Caco-2 (cell line): ENCODE data around the gene FBXO34. TPM values are rescaled to one million over a fixed set of nuclear protein-coding genes. Genes with fewer than 3 reads are reported as not detected.

Experiments used
- BruUV-seq: library from RNA; stranded (reverse); fragments of 400-500 nt; replicated peaks from 2 replicates; lab custom pipeline; 2021; lab: Mats Ljungman, UMichigan
- CTCF ChIA-PET: fragments of 300-600 bp; sonication (Branson Sonifier 250); formaldehyde crosslinking; loops from one replicate; lab custom pipeline; 2022; ENCODE audit warnings: antibody characterized with exemption; lab: Charles Lee
- POLR2A ChIA-PET: fragments of 300-600 bp; sonication (Branson Sonifier 250); formaldehyde crosslinking; loops from one replicate; lab custom pipeline; 2022; ENCODE audit warnings: antibody characterized with exemption; lab: Charles Lee
- DNase-seq, 2 experiments: peaks; one replicate each; pipeline versions ENCODE4 v3.0.0 to v3.0.0-alpha.2; 2020 to 2022
- H3K27me3 ChIP-seq: replicated peaks from 2 replicates; pipeline ENCODE4 v1.6.0; 2011; ENCODE audit warnings: low read length; ENCODE audit not compliant: control insufficient read depth, insufficient read depth
- H3K36me3 ChIP-seq: 2 replicates; pipeline ENCODE4 v1.5.1; 2011; ENCODE audit warnings: low read length; ENCODE audit not compliant: control insufficient read depth, insufficient read depth
- H3K4me1 ChIP-seq: fragments of 250-450 bp; sonication (Bioruptor Pico); 2 replicates; pipeline ENCODE4 v1.5.1; 2020; ENCODE audit warnings: mild to moderate bottlenecking
- H3K4me3 ChIP-seq: 2 replicates; pipeline ENCODE4 v1.5.1; 2011; ENCODE audit warnings: low read depth, mild to moderate bottlenecking, control low read depth, low read length
- H3K9me3 ChIP-seq: fragments of 250-450 bp; sonication (Bioruptor Pico); 2 replicates; pipeline ENCODE4 v1.5.1; 2020; ENCODE audit warnings: mild to moderate bottlenecking, moderate library complexity
- H3K27ac Mint-ChIP-seq: one replicate; pipeline ENCODE4 v1.8.0; 2022; ENCODE audit warnings: mixed read lengths; ENCODE audit not compliant: unreplicated experiment
- H3K27me3 Mint-ChIP-seq: one replicate; pipeline ENCODE4 v1.8.0; 2022; ENCODE audit warnings: mixed read lengths; ENCODE audit not compliant: insufficient read depth, unreplicated experiment
- H3K36me3 Mint-ChIP-seq: one replicate; pipeline ENCODE4 v1.8.0; 2022; ENCODE audit warnings: mild to moderate bottlenecking, mixed read lengths; ENCODE audit not compliant: insufficient read depth, unreplicated experiment
- H3K4me1 Mint-ChIP-seq: one replicate; pipeline ENCODE4 v1.8.0; 2022; ENCODE audit warnings: low read depth, mixed read lengths; ENCODE audit not compliant: unreplicated experiment
- H3K4me3 Mint-ChIP-seq: one replicate; pipeline ENCODE4 v1.8.0; 2022; ENCODE audit warnings: mild to moderate bottlenecking, moderate library complexity, mixed read lengths; ENCODE audit not compliant: unreplicated experiment
- H3K9me3 Mint-ChIP-seq: one replicate; pipeline ENCODE4 v1.8.0; 2022; ENCODE audit warnings: mixed read lengths; ENCODE audit not compliant: unreplicated experiment
- intact Hi-C: fragments of 100-400 bp; cut with micrococcal nuclease; formaldehyde crosslinking; loops from one replicate; pipeline ENCODE4 v1.10.0; 2022; ENCODE audit not compliant: unreplicated experiment
- total RNA-seq: library from RNA; stranded (reverse); gene quantifications from 2 replicates; pipeline ENCODE4 v1.2.3, GENCODE V29; 2022
- TF ChIP-seq, protein P1 (sequence below), 2 experiments: fragments of 200-600 bp in 1 of 2; IDR thresholded peaks; 1 replicate in 1 of 2; 2 replicates in 1 of 2; pipeline versions ENCODE4 v1.5.1 to v1.8.0; 2011 to 2022; ENCODE audit warnings: antibody characterized with exemption in 1 of 2, control low read depth in 1 of 2, inconsistent platforms in 1 of 2, low read depth in 1 of 2, low read length in 1 of 2, mild to moderate bottlenecking in 1 of 2, moderate library complexity in 1 of 2; ENCODE audit not compliant: insufficient read depth in 1 of 2, severe bottlenecking in 1 of 2, unreplicated experiment in 1 of 2

FBXO34 gene
- total RNA-seq, 1 experiment from 2014 or later = 23.7 TPM

DNA sequence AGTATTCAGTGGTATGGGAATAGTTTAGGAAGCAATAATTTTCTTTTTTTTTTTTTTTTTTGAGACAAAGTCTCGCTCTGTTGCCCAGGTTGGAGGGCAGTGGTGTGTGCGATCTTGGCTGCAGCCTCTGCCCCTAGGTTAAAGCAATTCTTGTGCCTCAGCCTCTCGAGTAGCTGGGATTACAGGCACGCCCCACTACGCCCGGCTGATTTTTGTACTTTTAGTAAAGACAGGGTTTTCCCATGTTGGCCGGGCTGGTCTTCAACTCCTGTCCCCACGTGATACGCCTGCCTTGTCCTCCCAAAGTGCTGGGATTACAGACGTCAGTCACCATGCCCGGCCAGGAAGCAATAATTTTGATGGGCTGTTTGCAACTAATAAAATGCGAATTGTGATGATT, 78.3 kb downstream of the FBXO34 start:
- TF ChIP-seq, protein P1, sequence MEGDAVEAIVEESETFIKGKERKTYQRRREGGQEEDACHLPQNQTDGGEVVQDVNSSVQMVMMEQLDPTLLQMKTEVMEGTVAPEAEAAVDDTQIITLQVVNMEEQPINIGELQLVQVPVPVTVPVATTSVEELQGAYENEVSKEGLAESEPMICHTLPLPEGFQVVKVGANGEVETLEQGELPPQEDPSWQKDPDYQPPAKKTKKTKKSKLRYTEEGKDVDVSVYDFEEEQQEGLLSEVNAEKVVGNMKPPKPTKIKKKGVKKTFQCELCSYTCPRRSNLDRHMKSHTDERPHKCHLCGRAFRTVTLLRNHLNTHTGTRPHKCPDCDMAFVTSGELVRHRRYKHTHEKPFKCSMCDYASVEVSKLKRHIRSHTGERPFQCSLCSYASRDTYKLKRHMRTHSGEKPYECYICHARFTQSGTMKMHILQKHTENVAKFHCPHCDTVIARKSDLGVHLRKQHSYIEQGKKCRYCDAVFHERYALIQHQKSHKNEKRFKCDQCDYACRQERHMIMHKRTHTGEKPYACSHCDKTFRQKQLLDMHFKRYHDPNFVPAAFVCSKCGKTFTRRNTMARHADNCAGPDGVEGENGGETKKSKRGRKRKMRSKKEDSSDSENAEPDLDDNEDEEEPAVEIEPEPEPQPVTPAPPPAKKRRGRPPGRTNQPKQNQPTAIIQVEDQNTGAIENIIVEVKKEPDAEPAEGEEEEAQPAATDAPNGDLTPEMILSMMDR (IDR thresholded peaks at IDR 0.05; ENCODE audit: insufficient read depth in 1 of 2, low read depth in 1 of 2, low read length in 1 of 2, severe bottlenecking in 1 of 2, unreplicated experiment in 1 of 2) = no peak
- peaks cover 29% of the 10 kb centered on the region for H3K4me1 Mint-ChIP-seq
- no peak overlapping the region for H3K4me3 Mint-ChIP-seq
- Histone ChIP-seq H3K27me3 (no peaks in the 10 kb centered on the region), H3K36me3 (peaks cover 6% of the 10 kb centered on the region), H3K4me3 (no peak overlapping the region), H3K9me3 (no peaks in the 10 kb centered on the region), H3K4me1 (peaks cover 12% of the 10 kb centered on the region; the same call in 1 of the 2 replicates)
- no peak for DNase-seq
- no peaks in the 10 kb centered on the region for H3K27me3 Mint-ChIP-seq
- no peaks in the 10 kb centered on the region for H3K9me3 Mint-ChIP-seq
- ChIA-PET CTCF (no interaction called here), POLR2A (no interaction called here)
- intact Hi-C loops = no loop called here
- H3K27ac Mint-ChIP-seq = no peak overlapping the region
- peaks cover 26% of the 10 kb centered on the region for H3K36me3 Mint-ChIP-seq
- BruUV-seq = no TSS peak

DNA sequence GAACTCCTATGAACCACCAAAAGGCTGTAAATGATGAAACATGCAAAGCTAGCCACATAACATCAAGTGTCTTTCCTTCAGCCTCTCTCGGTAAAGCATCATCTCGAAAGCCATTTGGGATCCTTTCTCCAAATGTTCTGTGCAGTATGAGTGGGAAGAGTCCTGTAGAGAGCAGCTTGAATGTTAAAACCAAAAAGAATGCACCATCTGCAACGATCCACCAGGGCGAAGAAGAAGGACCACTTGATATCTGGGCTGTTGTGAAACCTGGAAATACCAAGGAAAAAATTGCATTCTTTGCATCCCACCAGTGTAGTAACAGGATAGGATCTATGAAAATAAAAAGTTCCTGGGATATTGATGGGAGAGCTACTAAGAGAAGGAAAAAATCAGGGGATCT, 79.2 kb downstream of the FBXO34 start:
- no peaks in the 10 kb centered on the region for H3K27me3 Mint-ChIP-seq
- no TSS peak for BruUV-seq
- peaks cover 20% of the 10 kb centered on the region for H3K4me1 Mint-ChIP-seq
- intact Hi-C loops = no loop called here
- no peak overlapping the region for H3K4me3 Mint-ChIP-seq
- H3K4me1 ChIP-seq = peaks cover 12% of the 10 kb centered on the region; the same call in 1 of the 2 replicates
- H3K9me3 Mint-ChIP-seq = no peaks in the 10 kb centered on the region
- H3K27me3 ChIP-seq = no peaks in the 10 kb centered on the region
- no peak for DNase-seq
- ChIA-PET CTCF (no interaction called here), POLR2A (no interaction called here)
- no peaks in the 10 kb centered on the region for H3K9me3 ChIP-seq
- H3K27ac Mint-ChIP-seq = no peak overlapping the region
- TF ChIP-seq, protein P1 (IDR thresholded peaks at IDR 0.05; ENCODE audit: insufficient read depth in 1 of 2, low read depth in 1 of 2, low read length in 1 of 2, severe bottlenecking in 1 of 2, unreplicated experiment in 1 of 2) = no peak
- peaks cover 6% of the 10 kb centered on the region for H3K36me3 ChIP-seq
- peaks cover 30% of the 10 kb centered on the region for H3K36me3 Mint-ChIP-seq
- H3K4me3 ChIP-seq = no peak overlapping the region

DNA sequence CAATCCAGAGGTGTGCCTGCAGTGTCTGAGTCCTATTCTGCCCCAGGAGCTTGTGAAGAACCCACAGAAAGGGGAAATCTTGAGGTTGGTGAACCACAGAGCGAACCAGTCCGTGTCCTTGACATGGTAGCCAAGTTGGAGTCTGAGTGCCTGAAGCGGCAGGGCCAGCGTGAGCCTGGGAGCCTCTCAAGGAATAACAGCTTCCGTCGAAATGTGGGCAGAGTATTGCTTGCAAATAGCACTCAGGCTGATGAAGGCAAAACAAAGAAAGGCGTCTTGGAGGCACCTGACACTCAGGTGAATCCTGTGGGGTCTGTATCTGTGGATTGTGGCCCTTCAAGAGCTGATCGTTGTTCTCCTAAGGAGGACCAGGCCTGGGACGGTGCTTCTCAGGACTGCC, 79.9 kb downstream of the FBXO34 start:
- POLR2A ChIA-PET = no interaction called here
- H3K27ac Mint-ChIP-seq = no peak overlapping the region

More for the DNA sequence above, 79.9 kb downstream of the FBXO34 start:
- Histone ChIP-seq H3K9me3 (no peaks in the 10 kb centered on the region), H3K36me3 (peaks cover 6% of the 10 kb centered on the region), H3K4me3 (no peak overlapping the region), H3K27me3 (no peaks in the 10 kb centered on the region), H3K4me1 (peaks cover 12% of the 10 kb centered on the region; the same call in 1 of the 2 replicates)
- intact Hi-C loops = no loop called here
- Mint-ChIP-seq H3K4me3 (no peak overlapping the region), H3K9me3 (no peaks in the 10 kb centered on the region), H3K27me3 (no peaks in the 10 kb centered on the region), H3K36me3 (peaks cover 33% of the 10 kb centered on the region), H3K4me1 (peaks cover 15% of the 10 kb centered on the region)
- no TSS peak for BruUV-seq
- TF ChIP-seq, protein P1 (IDR thresholded peaks at IDR 0.05; ENCODE audit: insufficient read depth in 1 of 2, low read depth in 1 of 2, low read length in 1 of 2, severe bottlenecking in 1 of 2, unreplicated experiment in 1 of 2) = no peak
- DNase-seq = no peak
- CTCF ChIA-PET = no interaction called here
